Stomach (tissue), 4 donors: ENCODE data around the gene RCBTB1.

Experiments used
- CTCF ChIP-seq, 7 experiments: fragments of 450-650 bp in 4 of 7; fragments of 200-600 bp in 3 of 7; sonication (generic) in 3 of 7; IDR thresholded peaks; one replicate each; pipeline ENCODE4 v1.5.1; 2016 to 2019; ENCODE audit warnings: antibody characterized with exemption in 7 of 7, control low read depth in 2 of 7, mild to moderate bottlenecking in 1 of 7
- EP300 ChIP-seq: sonication (generic); formaldehyde crosslinking; IDR thresholded peaks from one replicate; pipeline ENCODE4 v1.6.1; 2017; ENCODE audit warnings: antibody characterized with exemption
- POLR2A ChIP-seq, 4 donors: fragments of 450-650 bp; IDR thresholded peaks; one replicate each; pipeline ENCODE4 v1.6.1; 2016; ENCODE audit warnings: antibody characterized with exemption in 4 of 4, control low read depth in 2 of 4, mild to moderate bottlenecking in 1 of 4, moderate library complexity in 1 of 4
- POLR2AphosphoS5 ChIP-seq, 3 donors: sonication (generic); formaldehyde crosslinking; IDR thresholded peaks; one replicate each; pipeline ENCODE4 v1.6.1; 2016; ENCODE audit warnings: antibody characterized with exemption in 3 of 3

- TF ChIP-seq CTCF (IDR thresholded peaks at IDR 0.05) (no peak), POLR2AphosphoS5 (IDR thresholded peaks at IDR 0.05) (no peak), POLR2A (IDR thresholded peaks at IDR 0.05) (no peak), EP300 (no peak)
Measured at GRCh38 chr13:49630580-49630979, 45.2 kb upstream of the RCBTB1 start.
